HG02870 (cell line): ENCODE measurements around the gene MBTD1.
"Not testable (repeated sequence)": the region's sequence is repeated elsewhere in the genome, so short reads cannot be mapped to it uniquely, and the experiment has no call there.

Source experiments
- ATAC-seq: cut with Tn5 transposase; IDR thresholded peaks from one replicate; pipeline ENCODE4 v1.9.1; 2021; ENCODE audit warnings: mild to moderate bottlenecking, moderate library complexity; ENCODE audit not compliant: unreplicated experiment

Gene MBTD1

GRCh38 chr17:51259564-51260236 is at the start of gene MBTD1:
Gene MBTD1 (minus strand): TSS chr17:51260049. CDS start chr17:51225161, 34,888 bp downstream.
- ATAC-seq, result peak; percentile 74

GRCh38 chr17:51305182-51305581 is 45.3 kb upstream of the MBTD1 start:
- no peak for ATAC-seq

- no peak for ATAC-seq
These were observed 40.0 kb upstream of the MBTD1 start for GRCh38 chr17:51299859-51300258.

- ATAC-seq, result no peak
These were observed 38.9 kb upstream of the MBTD1 start for GRCh38 chr17:51298508-51299371.

GRCh38 chr17:51294338-51294737 is 34.5 kb upstream of the MBTD1 start:
- not testable (repeated sequence) for ATAC-seq

- ATAC-seq, result no peak
These were observed 29.9 kb upstream of the MBTD1 start for GRCh38 chr17:51289696-51290111.

GRCh38 chr17:51287412-51287811 is 27.6 kb upstream of the MBTD1 start:
- ATAC-seq, result no peak

- no peak for ATAC-seq
These were observed 19.3 kb upstream of the MBTD1 start for GRCh38 chr17:51279183-51279582.

- ATAC-seq, result no peak
These were observed 15.5 kb upstream of the MBTD1 start for GRCh38 chr17:51275381-51275780.

GRCh38 chr17:51272812-51273211 is 13.0 kb upstream of the MBTD1 start:
- ATAC-seq, result no peak

GRCh38 chr17:51270636-51271035 is 10.8 kb upstream of the MBTD1 start:
- ATAC-seq, result no peak

- ATAC-seq, result no peak
These were observed 10.1 kb upstream of the MBTD1 start for GRCh38 chr17:51269991-51270390.

- ATAC-seq, result not testable (repeated sequence)
These were observed 4.6 kb upstream of the MBTD1 start for GRCh38 chr17:51264466-51264865.

GRCh38 chr17:51263006-51263405 is 3.2 kb upstream of the MBTD1 start:
- no peak for ATAC-seq

GRCh38 chr17:51261024-51261963 is 1.4 kb upstream of the MBTD1 start:
- no peak for ATAC-seq

GRCh38 chr17:51260237-51261023 is 581 bp upstream of the MBTD1 start, which contains the start of gene UTP18:
Gene UTP18 (plus strand): TSS chr17:51260546. CDS start chr17:51260585, 39 bp downstream.
- ATAC-seq, result peak; percentile 69

GRCh38 chr17:51258756-51259563 is 889 bp downstream of the MBTD1 start:
- no peak for ATAC-seq

- no peak for ATAC-seq
These were observed 2.4 kb downstream of the MBTD1 start for GRCh38 chr17:51257150-51258081.
